GM18502 (cell line): ENCODE data around the gene PCDH9.

Source experiments
- ATAC-seq: cut with Tn5 transposase; IDR thresholded peaks from one replicate; pipeline ENCODE4 v1.9.1; 2021; ENCODE audit warnings: mild to moderate bottlenecking; ENCODE audit not compliant: unreplicated experiment, poor library complexity

Gene PCDH9

DNA sequence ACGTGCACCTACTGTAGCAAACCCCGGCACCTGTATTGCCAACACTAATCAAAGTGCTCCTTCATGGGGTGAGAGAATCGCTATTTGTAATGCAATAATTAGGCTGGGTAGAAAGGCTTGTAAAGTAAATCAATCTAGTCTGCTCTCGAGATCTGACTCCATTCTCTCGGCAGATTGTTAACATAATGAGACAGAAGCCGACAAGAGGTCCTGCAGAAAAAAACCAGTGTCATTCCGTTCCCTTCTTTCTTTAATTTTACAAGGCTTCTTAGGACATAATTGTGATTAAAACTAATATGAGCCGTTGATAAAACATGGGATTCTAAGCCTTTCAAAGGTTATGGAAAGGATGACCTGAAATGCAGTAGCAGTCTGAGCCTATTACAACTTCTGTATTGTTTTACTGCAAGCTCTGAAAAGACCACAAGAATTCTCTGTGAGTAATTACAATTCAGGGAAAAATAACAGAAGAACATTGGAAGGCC is 530.0 kb downstream of the PCDH9 start:
- ATAC-seq = no peak

DNA sequence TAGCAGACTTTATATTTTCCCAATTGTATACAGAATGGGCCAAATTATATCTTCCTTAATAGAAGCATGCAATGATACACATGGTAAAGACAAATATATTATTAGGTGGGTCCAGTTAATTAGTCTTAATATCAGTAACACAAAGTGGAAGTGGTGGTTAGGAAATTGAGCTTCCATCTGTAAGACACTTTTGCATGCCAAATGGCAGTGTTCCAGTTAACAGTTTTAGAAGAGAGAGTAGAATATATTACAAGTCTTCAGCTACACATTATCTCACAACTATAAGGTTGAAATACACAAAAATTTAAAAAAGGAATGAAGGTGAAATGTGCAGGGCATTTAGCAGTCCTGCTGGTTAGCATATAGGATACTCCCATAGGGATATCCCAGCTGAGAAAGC is 536.5 kb downstream of the PCDH9 start:
- ATAC-seq = no peak

DNA sequence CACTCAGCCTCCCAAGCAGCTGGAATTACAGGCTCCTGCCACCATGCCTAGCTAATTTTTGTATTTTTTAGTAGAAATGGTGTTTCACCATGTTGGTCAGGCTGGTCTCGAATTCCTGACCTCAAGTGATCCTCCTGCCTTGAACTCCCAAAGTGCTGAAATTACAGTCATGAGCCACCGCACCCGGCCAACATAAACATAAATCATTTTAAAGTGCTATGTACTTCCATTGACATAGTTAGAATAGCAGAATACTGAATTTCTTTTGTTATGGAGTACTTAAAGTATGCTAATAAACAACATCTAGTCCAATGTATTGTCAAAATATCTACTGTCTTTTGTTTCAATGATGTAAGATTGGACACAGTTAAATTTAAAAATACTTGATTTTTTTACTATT is 539.0 kb downstream of the PCDH9 start:
- ATAC-seq = no peak

DNA sequence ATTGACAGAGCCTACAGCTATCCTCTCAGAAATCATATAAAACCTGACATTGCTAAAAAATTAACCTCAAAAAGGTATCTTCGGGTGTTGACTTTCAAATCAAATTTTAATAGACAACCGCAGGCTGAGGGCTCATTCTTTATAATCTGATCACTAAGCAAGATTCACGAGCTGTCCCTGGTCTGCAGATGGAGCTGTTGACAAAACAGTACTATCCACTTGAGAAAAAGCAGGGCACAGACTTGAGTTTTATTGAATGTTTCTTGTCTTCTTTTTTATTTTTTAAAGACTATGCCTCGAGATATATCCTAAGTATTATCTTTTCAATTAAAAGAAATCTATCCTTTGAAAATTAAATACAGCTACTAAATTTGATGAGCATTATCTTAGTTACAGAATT is 540.5 kb downstream of the PCDH9 start:
- no peak for ATAC-seq

DNA sequence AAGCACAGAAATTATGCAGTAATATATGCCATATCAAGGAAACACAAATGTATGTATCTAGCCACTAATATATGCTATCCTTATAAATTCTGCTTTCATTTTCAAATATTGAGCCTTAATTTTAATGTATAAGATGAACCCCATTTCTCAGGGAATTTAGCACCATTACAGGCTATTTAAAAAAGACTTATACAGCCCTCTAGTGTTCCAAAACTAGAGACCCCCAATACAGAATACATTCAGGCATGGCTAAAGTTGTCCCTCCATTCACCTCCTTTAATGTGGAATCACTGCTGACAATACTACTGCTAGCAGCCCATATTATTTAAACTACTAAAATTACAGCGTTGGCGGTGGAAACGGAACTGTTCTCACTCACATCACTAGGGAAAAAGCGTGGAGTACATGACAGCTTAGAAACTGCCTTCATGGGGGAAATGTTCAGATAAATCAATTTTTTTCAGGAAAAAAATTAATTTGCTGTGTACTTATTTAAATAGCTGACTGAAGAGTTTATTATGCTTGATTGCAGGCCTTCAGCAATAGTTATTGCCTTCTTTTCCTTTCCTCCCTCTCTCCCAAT is 541.0 kb downstream of the PCDH9 start:
- ATAC-seq = no peak

DNA sequence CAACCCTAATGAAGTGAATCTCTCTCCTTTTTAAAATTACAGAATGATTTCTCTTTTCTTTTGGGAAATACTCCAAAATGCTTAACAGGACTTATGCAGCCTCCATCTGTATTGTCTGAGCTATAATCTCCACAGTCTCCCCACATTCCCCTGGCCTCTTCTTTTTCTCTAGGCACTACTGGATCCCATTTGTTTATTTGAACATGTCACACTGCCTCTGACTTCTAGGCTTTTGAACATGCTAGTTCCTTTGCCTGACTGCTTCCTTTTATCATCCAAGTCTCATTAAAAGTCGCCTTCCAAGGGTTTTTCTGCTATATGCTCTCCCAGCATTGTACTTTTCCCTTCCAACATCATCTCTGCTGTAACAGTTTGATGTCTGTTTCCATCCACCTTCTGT is 548.7 kb downstream of the PCDH9 start:
- ATAC-seq = no peak

DNA sequence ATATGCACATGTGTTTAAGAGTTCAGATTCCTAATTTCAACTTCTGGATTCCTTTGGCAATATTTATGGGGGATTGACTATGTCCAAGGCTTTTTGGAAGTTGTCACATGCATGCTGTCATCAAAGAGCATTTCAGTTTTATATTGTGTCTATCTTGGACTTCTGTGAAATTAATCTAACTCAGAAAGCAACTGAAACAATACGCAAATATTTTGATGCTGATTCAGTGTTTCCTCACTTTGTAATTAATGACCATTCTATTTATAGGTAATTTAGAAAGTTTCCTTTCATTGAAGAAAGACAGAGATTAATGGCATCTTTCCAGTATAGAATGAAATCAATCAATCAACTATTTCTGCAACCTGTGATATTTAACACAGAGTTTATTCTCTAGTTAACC is 550.1 kb downstream of the PCDH9 start:
- no peak for ATAC-seq

DNA sequence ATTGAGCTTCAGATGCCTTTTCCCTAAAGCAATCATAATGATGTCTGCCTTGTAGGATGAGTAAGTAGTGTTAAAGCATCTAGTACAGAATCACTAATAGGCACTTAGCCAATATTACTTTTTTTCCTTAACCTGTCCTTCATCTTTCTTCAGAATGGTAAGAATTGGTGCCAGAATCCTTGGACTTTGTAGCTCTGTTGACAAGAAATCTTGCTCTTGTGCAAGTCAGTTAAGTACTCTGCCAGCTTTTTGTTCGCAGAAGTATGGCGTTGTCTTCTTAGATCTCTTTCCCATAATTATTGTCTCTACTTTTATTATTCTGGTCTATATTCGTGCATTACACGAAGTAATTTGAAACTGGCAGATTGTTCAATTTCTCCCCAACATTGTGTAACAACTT is 554.5 kb downstream of the PCDH9 start:
- no peak for ATAC-seq

DNA sequence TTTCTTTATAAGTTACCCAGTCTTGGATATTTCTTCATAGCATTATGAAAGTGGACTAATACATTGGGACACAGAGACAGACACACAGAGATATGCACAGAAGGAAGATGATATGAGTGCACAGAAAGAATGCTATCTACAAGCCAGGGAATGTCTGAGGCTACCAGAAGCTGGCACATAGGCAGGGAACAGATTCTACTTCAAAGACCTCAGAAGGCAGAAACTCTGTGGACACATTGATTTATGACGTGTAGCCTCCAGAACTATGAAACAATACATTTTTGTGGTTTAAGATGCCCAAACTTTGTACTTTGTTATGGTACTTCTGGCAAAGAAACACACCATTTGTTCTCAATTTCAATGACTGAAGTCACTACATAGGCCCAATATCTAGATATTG is 556.7 kb downstream of the PCDH9 start:
- ATAC-seq = no peak

DNA sequence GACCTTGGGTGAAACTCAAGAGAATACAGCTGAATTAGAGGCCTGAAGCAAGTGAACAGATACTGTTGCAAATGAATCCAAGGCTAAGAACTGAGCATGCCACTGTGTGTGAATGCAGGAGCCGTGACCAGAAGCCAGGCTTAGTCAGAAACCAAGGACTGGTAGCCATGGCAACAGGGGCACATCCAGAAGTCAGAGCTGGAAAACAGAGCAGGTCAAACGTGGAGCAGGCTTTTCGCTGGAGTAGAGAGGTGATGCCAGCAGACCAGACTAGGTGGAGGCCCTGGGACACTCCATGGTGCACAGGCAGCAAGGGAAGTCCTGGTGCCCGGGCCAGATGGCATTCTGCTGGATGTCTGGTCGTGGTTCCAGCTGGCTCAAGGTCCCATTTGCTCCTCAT is 564.1 kb downstream of the PCDH9 start:
- no peak for ATAC-seq

DNA sequence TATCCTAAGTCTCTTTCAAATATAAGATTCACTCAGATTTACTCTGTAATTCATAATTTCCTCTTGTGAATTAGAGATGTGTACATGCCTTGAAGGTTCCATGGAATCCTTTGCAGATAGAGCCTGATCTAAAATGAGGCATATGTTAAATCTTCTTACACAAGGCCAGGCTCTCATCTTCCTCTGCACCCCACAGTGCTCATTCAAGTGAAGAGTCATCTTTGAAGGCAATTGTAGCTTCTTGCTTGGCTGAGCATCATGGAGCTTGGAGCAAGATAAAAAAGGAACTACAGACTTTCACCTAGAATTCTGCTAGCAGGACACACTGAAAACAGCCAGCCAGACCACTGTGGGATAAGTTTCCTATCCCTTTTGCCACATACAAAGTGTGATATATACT is 566.4 kb downstream of the PCDH9 start:
- ATAC-seq = no peak

DNA sequence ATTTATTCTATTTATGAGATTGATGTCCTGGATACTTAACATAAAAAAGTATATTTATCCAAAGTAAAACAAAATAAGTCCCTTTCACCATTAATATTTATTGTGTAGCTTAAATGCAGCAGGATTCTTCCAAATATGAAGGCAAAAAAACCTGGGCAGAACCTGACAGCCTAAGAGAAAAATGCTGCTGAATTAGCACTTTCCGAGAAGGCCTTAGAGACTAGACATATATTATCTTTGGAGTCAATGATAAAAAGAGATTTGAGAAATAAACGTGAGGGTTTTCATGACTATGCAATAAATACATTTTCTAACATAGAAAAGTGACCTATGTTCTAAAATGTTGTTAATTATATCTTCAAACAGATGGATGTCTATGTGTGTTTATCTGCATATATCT is 566.9 kb downstream of the PCDH9 start:
- ATAC-seq = no peak

DNA sequence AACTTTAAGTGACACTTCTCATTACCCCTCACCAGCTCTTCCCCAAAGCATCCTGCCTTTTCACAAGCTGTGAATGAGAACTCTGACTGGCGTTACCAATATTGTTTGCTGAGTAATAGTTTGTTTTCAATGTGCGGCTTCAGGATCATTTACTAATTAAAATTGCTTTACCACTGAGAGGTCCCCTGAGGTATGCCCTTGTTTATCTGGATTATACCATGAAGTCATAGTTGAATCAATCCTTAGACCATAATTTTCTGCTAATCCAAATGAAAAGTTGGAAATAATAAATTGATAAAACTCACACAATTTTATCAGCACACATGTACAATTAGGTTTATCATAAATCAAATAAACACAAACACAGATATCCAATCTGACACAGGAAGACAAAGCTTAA is 568.8 kb downstream of the PCDH9 start:
- no peak for ATAC-seq

DNA sequence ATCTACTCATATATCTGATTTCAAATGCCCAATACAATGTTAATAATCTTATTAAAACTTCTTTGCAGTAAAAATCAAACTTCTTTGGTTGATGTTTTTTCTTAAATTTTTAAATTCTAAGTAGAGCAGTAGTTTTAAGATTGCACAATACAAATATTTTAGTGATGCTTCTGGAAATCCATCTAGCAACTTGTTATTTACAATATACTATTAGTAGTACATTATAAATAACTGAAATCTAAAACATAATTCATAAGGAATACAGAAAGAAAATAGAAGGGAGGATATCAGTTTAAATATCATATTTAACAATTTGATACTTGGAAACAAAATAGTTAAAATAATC is 569.7 kb downstream of the PCDH9 start:
- ATAC-seq = no peak

DNA sequence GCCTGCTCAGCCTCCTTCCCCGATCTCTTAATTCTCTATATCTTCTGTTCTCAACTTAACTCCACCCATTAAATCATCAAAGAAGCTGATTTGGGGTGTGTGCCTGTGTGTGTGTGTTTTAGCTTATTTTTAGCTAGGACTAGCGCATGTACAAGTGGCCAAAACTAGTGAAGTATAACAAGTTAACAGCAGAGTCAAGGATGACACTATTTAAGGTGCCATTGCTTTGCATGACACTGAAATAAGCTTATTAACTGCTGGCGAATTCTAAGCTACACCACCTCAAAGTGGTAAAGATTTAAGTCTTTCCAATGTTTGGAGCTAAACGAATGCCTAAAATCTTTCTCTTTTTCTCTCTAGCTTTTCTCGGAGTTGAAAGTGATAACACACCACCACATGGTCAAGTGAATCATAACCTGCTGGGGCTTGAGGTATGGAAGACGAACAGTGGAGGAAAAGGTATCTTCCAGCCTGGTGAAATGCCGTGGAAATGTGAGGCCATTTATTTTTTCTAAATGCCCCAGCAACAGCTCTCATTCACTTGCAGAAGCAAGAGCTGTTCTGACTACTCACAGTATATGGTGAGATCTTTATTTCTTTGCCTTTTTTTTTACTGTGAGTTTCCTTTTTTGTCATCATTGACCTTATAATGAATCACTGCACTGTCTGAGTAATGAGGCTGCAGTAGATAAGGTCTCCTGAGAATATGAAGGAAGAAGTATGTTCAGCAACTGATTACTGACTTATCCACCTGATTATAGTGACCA is 570.3 kb downstream of the PCDH9 start:
- peak; percentile 73 for ATAC-seq

DNA sequence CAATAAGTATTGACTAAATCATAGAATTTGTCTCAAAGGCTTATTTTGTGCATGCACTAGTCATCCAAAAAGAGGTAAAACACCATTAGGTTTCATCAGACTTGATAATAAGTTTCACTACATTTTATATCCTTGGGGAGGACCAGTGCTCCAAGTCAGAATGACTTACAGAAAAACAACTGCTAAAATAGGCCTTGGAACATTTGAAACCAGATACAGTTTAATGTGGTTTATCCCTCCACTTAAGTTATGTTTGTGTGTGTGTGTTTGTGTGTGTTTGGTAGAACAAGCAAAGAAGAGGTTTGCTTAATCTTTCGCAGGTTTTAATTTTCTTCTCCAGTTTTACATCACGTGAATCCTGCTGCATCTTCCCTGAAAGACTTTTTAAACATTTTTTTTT is 570.9 kb downstream of the PCDH9 start:
- no peak for ATAC-seq

DNA sequence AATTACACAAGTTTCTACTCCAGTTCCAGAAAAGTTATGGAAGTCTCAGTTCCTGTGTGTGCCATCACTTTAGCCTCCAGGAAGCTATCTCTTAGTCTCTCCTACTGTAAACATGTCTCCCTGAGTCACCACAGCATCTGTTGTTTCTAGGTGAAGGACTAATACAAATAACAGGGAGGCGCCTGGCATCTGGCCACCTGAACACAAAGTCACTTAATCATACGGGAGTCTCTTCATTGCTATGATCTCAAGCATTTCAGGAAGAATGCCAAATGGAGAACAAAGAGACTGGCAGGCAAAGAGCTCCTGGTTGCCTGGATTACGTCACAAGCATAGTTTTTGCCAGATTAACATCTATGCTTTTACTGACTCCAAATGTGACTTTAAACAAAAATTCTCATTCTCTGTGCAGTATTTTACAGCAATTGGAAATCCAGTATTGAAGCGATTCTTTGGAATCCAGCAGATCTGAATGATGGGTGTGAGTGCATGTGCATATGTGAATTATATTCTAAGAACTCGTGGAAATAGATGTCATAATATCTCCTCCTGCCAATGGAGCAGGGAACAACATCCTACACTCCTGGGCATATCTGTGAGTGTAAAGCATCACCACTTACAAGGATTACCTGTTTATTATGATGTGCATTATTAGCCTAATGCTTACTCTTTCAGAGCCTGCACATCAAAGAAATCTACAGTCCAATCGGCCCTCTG is 572.8 kb downstream of the PCDH9 start:
- ATAC-seq = no peak

DNA sequence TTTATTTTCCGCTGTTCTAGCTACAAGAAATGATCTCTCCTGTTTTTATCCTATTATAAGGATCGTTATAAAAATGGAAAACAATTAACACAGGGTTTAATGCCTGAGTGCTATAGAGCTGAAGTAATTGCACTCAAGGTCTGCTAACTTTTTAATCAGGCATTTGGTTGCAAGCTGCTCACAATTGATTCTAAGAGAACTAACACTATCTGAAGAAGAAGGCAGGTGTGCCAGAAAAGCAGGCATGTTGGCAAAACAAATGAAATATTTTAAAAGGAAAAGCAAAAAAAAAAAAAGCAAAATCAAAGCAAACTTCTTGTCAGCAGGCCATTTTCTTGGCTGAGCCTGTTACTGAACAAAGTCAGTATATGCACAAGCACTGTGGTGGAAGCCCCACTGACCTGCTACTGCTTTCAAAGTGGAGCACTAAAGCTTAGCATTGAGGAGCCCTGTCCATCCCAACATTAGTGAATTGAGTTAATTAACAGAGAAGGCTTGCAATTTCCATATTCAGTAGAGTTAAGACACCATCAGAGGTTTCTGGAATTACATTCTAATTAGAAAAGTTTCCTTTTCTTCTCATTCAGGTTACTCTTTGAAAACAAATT is 574.2 kb downstream of the PCDH9 start:
- no peak for ATAC-seq

DNA sequence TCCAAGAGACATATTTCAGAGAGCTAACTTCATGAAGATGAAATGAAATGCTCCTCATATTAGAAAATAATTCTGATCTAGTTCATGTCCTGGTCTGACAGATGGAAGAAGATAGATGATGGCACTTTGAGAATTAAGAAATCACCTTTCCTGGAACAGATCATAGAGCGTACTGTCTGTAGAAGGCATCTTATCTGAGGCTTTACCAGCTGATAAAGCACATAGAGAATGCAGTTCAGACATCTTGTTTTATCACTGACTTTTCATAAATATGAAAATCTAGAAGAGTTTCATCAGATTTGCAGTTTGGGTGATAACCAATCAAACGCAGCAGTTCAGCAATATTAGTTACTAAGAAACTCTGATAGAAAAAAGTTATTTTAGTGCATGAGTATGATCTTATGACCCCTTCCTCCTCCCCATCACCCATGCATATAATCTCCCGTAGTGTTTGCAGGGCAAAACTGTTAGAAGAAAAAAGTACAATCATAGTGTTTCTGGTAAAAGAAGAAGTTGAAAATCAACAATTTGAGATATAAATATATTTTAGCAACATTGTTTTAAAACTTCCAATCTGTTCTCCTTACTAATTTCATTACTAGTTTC is 585.2 kb downstream of the PCDH9 start:
- ATAC-seq = no peak

DNA sequence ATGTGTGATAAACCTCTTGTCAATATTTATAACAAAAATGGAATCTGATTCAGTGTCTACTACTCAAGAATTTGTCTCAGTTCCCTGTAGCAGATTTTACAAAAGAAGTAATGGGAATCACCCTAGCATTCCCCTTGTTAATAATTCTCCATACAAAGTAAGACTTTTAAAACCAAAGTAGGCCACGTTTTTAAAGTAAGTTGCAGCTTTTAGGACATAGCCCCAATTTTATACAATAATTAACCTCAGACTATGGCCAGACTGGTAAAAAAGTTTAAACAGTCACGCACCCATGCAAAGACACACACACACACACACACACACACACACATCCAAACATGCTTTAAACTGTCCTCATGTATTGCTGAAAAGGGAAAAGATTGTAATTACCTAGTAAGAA is 589.9 kb downstream of the PCDH9 start:
- no peak for ATAC-seq

DNA sequence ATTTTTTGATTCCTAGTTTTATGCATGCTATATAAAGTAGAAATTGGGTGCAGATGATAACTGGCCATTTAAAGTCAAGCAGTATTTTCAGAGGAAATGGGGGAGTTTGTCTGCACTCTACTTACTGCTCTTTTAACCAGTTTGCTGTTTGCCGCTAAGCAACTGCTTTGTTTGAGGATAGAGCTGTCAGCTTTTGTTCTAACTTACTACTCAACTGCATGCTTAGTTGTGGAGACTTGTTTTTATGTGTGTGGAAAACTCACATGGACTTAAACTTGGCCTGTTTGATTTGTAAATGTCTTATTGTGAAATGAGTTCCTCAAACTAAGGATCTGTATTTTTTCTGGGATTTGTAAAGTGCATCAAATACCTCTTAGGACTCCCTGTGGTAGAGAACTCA is 591.1 kb downstream of the PCDH9 start:
- ATAC-seq = no peak
